ENCODE data around the gene KCNE1. TPM values are rescaled to one million over a fixed set of nuclear protein-coding genes. Genes with fewer than 3 reads are reported as not detected.

Gene KCNE1
- total RNA-seq, 1 experiment from 2014 or later, result not detected

- DNase-seq (ENCODE audit: low read depth, low spot score) (no peak), ATAC-seq (no peak)
- no peak overlapping the region for H3K27ac ChIP-seq (ENCODE audit: low read length)
- no peaks in the 10 kb centered on the region for H3K27me3 ChIP-seq (ENCODE audit: control insufficient read depth, insufficient read depth, low read length)
- no peak for TF ChIP-seq REST (IDR thresholded peaks at IDR 0.05; ENCODE audit: insufficient read depth in 1 of 2, low read depth in 2 of 2, low read length in 1 of 2)
- TF ChIP-seq, protein P1, sequence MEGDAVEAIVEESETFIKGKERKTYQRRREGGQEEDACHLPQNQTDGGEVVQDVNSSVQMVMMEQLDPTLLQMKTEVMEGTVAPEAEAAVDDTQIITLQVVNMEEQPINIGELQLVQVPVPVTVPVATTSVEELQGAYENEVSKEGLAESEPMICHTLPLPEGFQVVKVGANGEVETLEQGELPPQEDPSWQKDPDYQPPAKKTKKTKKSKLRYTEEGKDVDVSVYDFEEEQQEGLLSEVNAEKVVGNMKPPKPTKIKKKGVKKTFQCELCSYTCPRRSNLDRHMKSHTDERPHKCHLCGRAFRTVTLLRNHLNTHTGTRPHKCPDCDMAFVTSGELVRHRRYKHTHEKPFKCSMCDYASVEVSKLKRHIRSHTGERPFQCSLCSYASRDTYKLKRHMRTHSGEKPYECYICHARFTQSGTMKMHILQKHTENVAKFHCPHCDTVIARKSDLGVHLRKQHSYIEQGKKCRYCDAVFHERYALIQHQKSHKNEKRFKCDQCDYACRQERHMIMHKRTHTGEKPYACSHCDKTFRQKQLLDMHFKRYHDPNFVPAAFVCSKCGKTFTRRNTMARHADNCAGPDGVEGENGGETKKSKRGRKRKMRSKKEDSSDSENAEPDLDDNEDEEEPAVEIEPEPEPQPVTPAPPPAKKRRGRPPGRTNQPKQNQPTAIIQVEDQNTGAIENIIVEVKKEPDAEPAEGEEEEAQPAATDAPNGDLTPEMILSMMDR (IDR thresholded peaks at IDR 0.05), result no peak
- TF ChIP-seq SIN3A (IDR thresholded peaks at IDR 0.05; ENCODE audit: borderline replicate concordance, insufficient read depth, low read depth, low read length), result no peak
- no peak for TF ChIP-seq TCF7L2 (IDR thresholded peaks at IDR 0.05; ENCODE audit: low read depth, low read length)
- TF ChIP-seq POLR2AphosphoS5 (IDR thresholded peaks at IDR 0.05; ENCODE audit: low read depth, low read length), result no peak
- ChIA-PET CTCF (no interaction called here), POLR2A (no interaction called here)
- no peak overlapping the region for H3K4me3 ChIP-seq (ENCODE audit: low read depth in 2 of 2, low read length in 2 of 2)
- no peaks in the 10 kb centered on the region for H3K36me3 ChIP-seq (ENCODE audit: control insufficient read depth, insufficient read depth, low read length)
- intact Hi-C loops (cut with micrococcal nuclease; ENCODE audit: unreplicated experiment), result no loop called here
- H3K9me3 ChIP-seq (ENCODE audit: control insufficient read depth, insufficient read depth, low read depth, low read length), result no peaks in the 10 kb centered on the region
- BruUV-seq (replicated peaks), result no TSS peak
- H3K4me1 ChIP-seq (ENCODE audit: control insufficient read depth, insufficient read depth, low read length), result no peaks in the 10 kb centered on the region
- in situ Hi-C loops (cut with HindIII; ENCODE audit: low pct_unique_long_range_greater_than_20kb, low sequenced_read_pairs), result no loop called here
These were observed 7.7 kb upstream of the KCNE1 start for GRCh38 chr21:34519694-34520093.

DNA sequence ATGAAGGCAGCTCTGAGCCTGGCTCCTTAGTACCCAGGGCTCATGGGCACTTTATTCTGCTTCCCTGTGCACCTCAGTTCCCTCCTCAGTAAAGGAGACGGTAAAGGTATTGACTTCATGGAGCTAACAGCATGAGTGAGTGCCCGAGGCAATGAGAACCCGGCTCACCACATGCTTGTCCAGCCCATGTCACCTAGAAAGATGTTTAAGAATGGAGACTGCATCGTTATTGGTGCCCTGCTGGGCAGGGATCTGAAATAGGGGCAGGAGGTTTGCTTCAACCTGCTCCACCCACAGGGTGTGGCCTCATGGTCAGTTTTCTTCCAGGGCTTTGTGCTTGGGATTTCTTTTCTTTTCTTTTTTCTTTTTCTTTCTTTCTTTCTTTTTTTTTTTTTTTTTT is 7.0 kb upstream of the KCNE1 start:
- Histone ChIP-seq H3K27me3 (ENCODE audit: control insufficient read depth, insufficient read depth, low read length) (no peaks in the 10 kb centered on the region), H3K9me3 (ENCODE audit: control insufficient read depth, insufficient read depth, low read depth, low read length) (no peaks in the 10 kb centered on the region), H3K4me1 (ENCODE audit: control insufficient read depth, insufficient read depth, low read length) (no peaks in the 10 kb centered on the region), H3K27ac (ENCODE audit: low read length) (no peak overlapping the region), H3K36me3 (ENCODE audit: control insufficient read depth, insufficient read depth, low read length) (no peaks in the 10 kb centered on the region), H3K4me3 (ENCODE audit: low read depth in 2 of 2, low read length in 2 of 2) (no peak overlapping the region)
- TSS peak; percentile 58 for BruUV-seq (replicated peaks)
- TF ChIP-seq, protein P1 (IDR thresholded peaks at IDR 0.05), result no peak
- no peak for TF ChIP-seq POLR2AphosphoS5 (IDR thresholded peaks at IDR 0.05; ENCODE audit: low read depth, low read length)
- ChIA-PET POLR2A (no interaction called here), CTCF (no interaction called here)
- intact Hi-C loops (cut with micrococcal nuclease; ENCODE audit: unreplicated experiment) (no loop called here), in situ Hi-C loops (cut with HindIII; ENCODE audit: low pct_unique_long_range_greater_than_20kb, low sequenced_read_pairs) (no loop called here)
- ATAC-seq (no peak), DNase-seq (ENCODE audit: low read depth, low spot score) (no peak)

DNA sequence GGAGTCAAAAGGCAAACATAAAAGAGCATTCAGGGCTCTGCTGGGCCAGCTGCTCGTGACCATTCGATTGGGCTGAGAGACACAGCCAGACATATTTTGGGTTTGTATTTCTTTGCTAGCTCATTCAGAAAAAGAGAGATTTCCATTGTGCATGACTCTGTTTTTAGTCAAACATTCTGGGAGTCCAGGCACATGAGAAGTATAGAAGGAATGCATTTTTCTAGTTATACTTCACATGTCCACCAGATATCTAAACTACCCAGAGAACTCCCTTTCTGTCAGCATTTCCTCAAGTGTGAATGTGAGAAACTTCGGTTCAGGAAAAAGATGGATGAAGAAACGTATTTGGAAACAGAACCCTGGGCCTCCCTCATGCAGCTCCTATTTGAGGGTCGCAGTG is 6.3 kb upstream of the KCNE1 start:
- no peaks in the 10 kb centered on the region for H3K36me3 ChIP-seq (ENCODE audit: control insufficient read depth, insufficient read depth, low read length)
- CTCF ChIA-PET, result interaction anchor here (1.2 kb wide), 1 partner anchor 8 kb away, joined by 4 read pairs; no protein-coding TSS in a partner anchor
- H3K4me3 ChIP-seq (ENCODE audit: low read depth in 2 of 2, low read length in 2 of 2), result no peak overlapping the region
- no peak for ATAC-seq
- no TSS peak for BruUV-seq (replicated peaks)
- in situ Hi-C loops (cut with HindIII; ENCODE audit: low pct_unique_long_range_greater_than_20kb, low sequenced_read_pairs) (no loop called here), intact Hi-C loops (cut with micrococcal nuclease; ENCODE audit: unreplicated experiment) (no loop called here)
- POLR2A ChIA-PET, result no interaction called here
- no peak overlapping the region for H3K27ac ChIP-seq (ENCODE audit: low read length)
- no peak for DNase-seq (ENCODE audit: low read depth, low spot score)
- H3K9me3 ChIP-seq (ENCODE audit: control insufficient read depth, insufficient read depth, low read depth, low read length), result no peaks in the 10 kb centered on the region
- H3K4me1 ChIP-seq (ENCODE audit: control insufficient read depth, insufficient read depth, low read length), result no peaks in the 10 kb centered on the region
- no peak for TF ChIP-seq POLR2AphosphoS5 (IDR thresholded peaks at IDR 0.05; ENCODE audit: low read depth, low read length)
- no peak for TF ChIP-seq TCF7L2 (IDR thresholded peaks at IDR 0.05; ENCODE audit: low read depth, low read length)
- TF ChIP-seq SIN3A (IDR thresholded peaks at IDR 0.05; ENCODE audit: borderline replicate concordance, insufficient read depth, low read depth, low read length), result no peak
- TF ChIP-seq REST (IDR thresholded peaks at IDR 0.05; ENCODE audit: insufficient read depth in 1 of 2, low read depth in 2 of 2, low read length in 1 of 2), result no peak
- TF ChIP-seq, protein P1 (IDR thresholded peaks at IDR 0.05), result no peak
- H3K27me3 ChIP-seq (ENCODE audit: control insufficient read depth, insufficient read depth, low read length), result no peaks in the 10 kb centered on the region

All from Panc1 (cell line).